RWPE2 (cell line): ENCODE results near the gene ARHGEF11.

Experiments
- ATAC-seq: fragments of 200-7000 bp; cut with Tn5 transposase; 3 replicates; pipeline ENCODE4 v1.9.1; 2021; ENCODE audit warnings: low read depth
- DNase-seq: peaks from one replicate; pipeline ENCODE4 v3.0.0-alpha.2; 2020; ENCODE audit warnings: low spot score
- H3K27ac ChIP-seq: fragments of 450-650 bp; 2 replicates; pipeline ENCODE4 v1.5.1; 2017; ENCODE audit warnings: mild to moderate bottlenecking; ENCODE audit not compliant: poor library complexity, severe bottlenecking
- H3K27me3 ChIP-seq: fragments of 250-450 bp; sonication (Bioruptor Pico); 2 replicates; pipeline ENCODE4 v1.5.1; 2021; ENCODE audit warnings: mild to moderate bottlenecking, moderate library complexity; ENCODE audit not compliant: insufficient read depth, poor library complexity, severe bottlenecking
- H3K36me3 ChIP-seq: fragments of 250-450 bp; sonication (Bioruptor Pico); 2 replicates; pipeline ENCODE4 v1.5.1; 2020; ENCODE audit warnings: low read depth, mild to moderate bottlenecking, moderate library complexity
- H3K4me1 ChIP-seq: fragments of 250-450 bp; sonication (Bioruptor Pico); 2 replicates; pipeline ENCODE4 v1.5.1; 2021; ENCODE audit warnings: mild to moderate bottlenecking, moderate library complexity; ENCODE audit not compliant: insufficient read depth, poor library complexity, severe bottlenecking
- H3K4me3 ChIP-seq: fragments of 250-450 bp; sonication (Bioruptor Pico); 2 replicates; pipeline ENCODE4 v1.5.1; 2021; ENCODE audit warnings: mild to moderate bottlenecking, moderate library complexity; ENCODE audit not compliant: severe bottlenecking
- H3K9me3 ChIP-seq: fragments of 250-450 bp; sonication (Bioruptor Pico); 2 replicates; pipeline ENCODE4 v1.5.1; 2021; ENCODE audit warnings: mild to moderate bottlenecking, moderate library complexity; ENCODE audit not compliant: severe bottlenecking
- TF ChIP-seq, protein P1 (sequence below): fragments of 450-650 bp; IDR thresholded peaks from one replicate; pipeline ENCODE4 v1.5.1; 2017; ENCODE audit warnings: mild to moderate bottlenecking, moderate library complexity; ENCODE audit not compliant: poor library complexity, severe bottlenecking

The ARHGEF11 gene

GRCh38 chr1:156885880-156886355, 159.6 kb downstream of the ARHGEF11 start:
- Histone ChIP-seq H3K9me3 (no peaks in the 10 kb centered on the region), H3K4me1 (no peaks in the 10 kb centered on the region), H3K27me3 (no peaks in the 10 kb centered on the region), H3K36me3 (no peaks in the 10 kb centered on the region), H3K27ac (no peak overlapping the region), H3K4me3 (no peak overlapping the region)
- no peak for DNase-seq
- TF ChIP-seq, protein P1, sequence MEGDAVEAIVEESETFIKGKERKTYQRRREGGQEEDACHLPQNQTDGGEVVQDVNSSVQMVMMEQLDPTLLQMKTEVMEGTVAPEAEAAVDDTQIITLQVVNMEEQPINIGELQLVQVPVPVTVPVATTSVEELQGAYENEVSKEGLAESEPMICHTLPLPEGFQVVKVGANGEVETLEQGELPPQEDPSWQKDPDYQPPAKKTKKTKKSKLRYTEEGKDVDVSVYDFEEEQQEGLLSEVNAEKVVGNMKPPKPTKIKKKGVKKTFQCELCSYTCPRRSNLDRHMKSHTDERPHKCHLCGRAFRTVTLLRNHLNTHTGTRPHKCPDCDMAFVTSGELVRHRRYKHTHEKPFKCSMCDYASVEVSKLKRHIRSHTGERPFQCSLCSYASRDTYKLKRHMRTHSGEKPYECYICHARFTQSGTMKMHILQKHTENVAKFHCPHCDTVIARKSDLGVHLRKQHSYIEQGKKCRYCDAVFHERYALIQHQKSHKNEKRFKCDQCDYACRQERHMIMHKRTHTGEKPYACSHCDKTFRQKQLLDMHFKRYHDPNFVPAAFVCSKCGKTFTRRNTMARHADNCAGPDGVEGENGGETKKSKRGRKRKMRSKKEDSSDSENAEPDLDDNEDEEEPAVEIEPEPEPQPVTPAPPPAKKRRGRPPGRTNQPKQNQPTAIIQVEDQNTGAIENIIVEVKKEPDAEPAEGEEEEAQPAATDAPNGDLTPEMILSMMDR, result no peak
- no peak for ATAC-seq

- Histone ChIP-seq H3K4me1 (no peaks in the 10 kb centered on the region), H3K36me3 (no peaks in the 10 kb centered on the region), H3K9me3 (no peaks in the 10 kb centered on the region), H3K4me3 (no peak overlapping the region), H3K27me3 (no peaks in the 10 kb centered on the region), H3K27ac (no peak overlapping the region)
- ATAC-seq, result no peak
- no peak for DNase-seq
- TF ChIP-seq, protein P1, result no peak
Measured at GRCh38 chr1:156885314-156885713, 160.2 kb downstream of the ARHGEF11 start.
